Stomach (tissue), 9 donors: ENCODE data around the gene RDX. TPM values are rescaled to one million over a fixed set of nuclear protein-coding genes. Genes with fewer than 3 reads are reported as not detected.

Source experiments
- DNase-seq, 2 donors: peaks; one replicate each; pipeline versions ENCODE4 v3.0.0 to v3.0.0-alpha.2; 2013 to 2019
- H3K27ac ChIP-seq, 5 donors: fragments of 200-600 bp in 4 of 5; sonication (generic) in 4 of 5; one replicate each; pipeline ENCODE4 v1.5.1; 2013 to 2019; ENCODE audit warnings: mild to moderate bottlenecking in 1 of 5, moderate library complexity in 1 of 5
- H3K27me3 ChIP-seq, 3 donors: fragments of 200-600 bp; sonication (generic); one replicate each; pipeline ENCODE4 v1.5.1; 2017 to 2019; ENCODE audit warnings: mixed run types in 1 of 3
- H3K36me3 ChIP-seq, 4 donors: fragments of 200-600 bp; sonication (generic); 1 replicate in 3 of 4; 2 replicates in 1 of 4; pipeline ENCODE4 v1.5.1; 2016 to 2019
- H3K4me1 ChIP-seq, 4 donors: fragments of 200-600 bp; sonication (generic); one replicate each; pipeline ENCODE4 v1.5.1; 2016 to 2019
- H3K4me3 ChIP-seq, 4 donors: fragments of 200-600 bp; sonication (generic) in 3 of 4; one replicate each; pipeline ENCODE4 v1.5.1; 2016 to 2019; ENCODE audit warnings: mild to moderate bottlenecking in 1 of 4
- H3K9me3 ChIP-seq, 4 donors: fragments of 200-600 bp; sonication (generic); one replicate each; pipeline ENCODE4 v1.5.1; 2016 to 2019
- CTCF ChIP-seq, 7 experiments: fragments of 450-650 bp in 4 of 7; fragments of 200-600 bp in 3 of 7; sonication (generic) in 3 of 7; IDR thresholded peaks; one replicate each; pipeline ENCODE4 v1.5.1; 2016 to 2019; ENCODE audit warnings: antibody characterized with exemption in 7 of 7, control low read depth in 2 of 7, mild to moderate bottlenecking in 1 of 7
- EP300 ChIP-seq: sonication (generic); formaldehyde crosslinking; IDR thresholded peaks from one replicate; pipeline ENCODE4 v1.6.1; 2017; ENCODE audit warnings: antibody characterized with exemption
- POLR2A ChIP-seq, 4 donors: fragments of 450-650 bp; IDR thresholded peaks; one replicate each; pipeline ENCODE4 v1.6.1; 2016; ENCODE audit warnings: antibody characterized with exemption in 4 of 4, control low read depth in 2 of 4, mild to moderate bottlenecking in 1 of 4, moderate library complexity in 1 of 4
- POLR2AphosphoS5 ChIP-seq, 3 donors: sonication (generic); formaldehyde crosslinking; IDR thresholded peaks; one replicate each; pipeline ENCODE4 v1.6.1; 2016; ENCODE audit warnings: antibody characterized with exemption in 3 of 3
- WGBS, 5 donors: extraction: QIAGEN DNeasy Blood & Tissue Kit in 3 of 5; methylation state at CpG; one replicate each; pipeline versions ENCODE4 v1.1.5 to v1.1.7; 2013 to 2018; 5-methylcytosine and 5-hydroxymethylcytosine counted together
- intact Hi-C: fragments of 100-400 bp; cut with DNase I; formaldehyde crosslinking; loops from one replicate; pipeline ENCODE4 v1.15.1; 2023; ENCODE audit warnings: low total_unique reads
- polyA plus RNA-seq, 3 donors: library from polyadenylated mRNA; stranded (reverse); fragments of 200-250 nt; gene quantifications; one replicate each; pipeline ENCODE4 v1.2.3, GENCODE V29; 2013
- total RNA-seq, 5 donors: library from RNA; depleted of rRNA; stranded (reverse); fragments of >200 nt; gene quantifications; one replicate each; pipeline versions ENCODE4 v1.1.0 to v1.2.3, GENCODE V29; 2014 to 2016
- donor health status: healthy with polysubstance abuse.
- donor health status: Bipolar disorder and iron deficiency.
- donor health status: healthy.

Gene RDX
- total and polyA plus RNA-seq, 8 donors, result 18.1 to 426 (median 55.4) TPM

GRCh38 chr11:110187731-110188130, 108.7 kb downstream of the RDX start:
- H3K4me3 ChIP-seq, result no peak overlapping the region
- intact Hi-C loops, result no loop called here
- no peak for TF ChIP-seq POLR2AphosphoS5 (IDR thresholded peaks at IDR 0.05)
- TF ChIP-seq EP300, result no peak
- TF ChIP-seq POLR2A (IDR thresholded peaks at IDR 0.05), result no peak
- no peak for TF ChIP-seq CTCF (IDR thresholded peaks at IDR 0.05)
- no peaks in the 10 kb centered on the region for H3K4me1 ChIP-seq
- no peak for DNase-seq
- WGBS, 5 donors, result 86 to 97% (median 94%) methylated on average over 6 of the region's 6 CpGs
- H3K27me3 ChIP-seq, result no peaks in the 10 kb centered on the region
- H3K27ac ChIP-seq, result no peak overlapping the region
- no peaks in the 10 kb centered on the region for H3K9me3 ChIP-seq
- H3K36me3 ChIP-seq, result no peaks in the 10 kb centered on the region

- no peak for DNase-seq
- H3K27me3 ChIP-seq, result no peaks in the 10 kb centered on the region
- no peaks in the 10 kb centered on the region for H3K36me3 ChIP-seq
- no peak overlapping the region for H3K4me3 ChIP-seq
- no peaks in the 10 kb centered on the region for H3K4me1 ChIP-seq
- no peaks in the 10 kb centered on the region for H3K9me3 ChIP-seq
- intact Hi-C loops, result no loop called here
- no peak for TF ChIP-seq EP300
- TF ChIP-seq CTCF (IDR thresholded peaks at IDR 0.05), result no peak
- TF ChIP-seq POLR2AphosphoS5 (IDR thresholded peaks at IDR 0.05), result no peak
- TF ChIP-seq POLR2A (IDR thresholded peaks at IDR 0.05), result no peak
- 75 to 89% (median 85%) methylated on average over 4 of the region's 4 CpGs for WGBS, 5 donors
- no peak overlapping the region for H3K27ac ChIP-seq
Measured at GRCh38 chr11:110186867-110187266, 109.5 kb downstream of the RDX start.

- no peak for DNase-seq
- TF ChIP-seq CTCF (IDR thresholded peaks at IDR 0.05) (no peak), EP300 (no peak), POLR2AphosphoS5 (IDR thresholded peaks at IDR 0.05) (no peak), POLR2A (IDR thresholded peaks at IDR 0.05) (no peak)
- H3K27me3 ChIP-seq, result no peaks in the 10 kb centered on the region
- H3K27ac ChIP-seq, result no peak overlapping the region
- no peaks in the 10 kb centered on the region for H3K4me1 ChIP-seq
- 89 to 98% (median 93%) methylated on average over 5 of the region's 5 CpGs for WGBS, 5 donors
- no peaks in the 10 kb centered on the region for H3K36me3 ChIP-seq
- intact Hi-C loops, result no loop called here
- no peaks in the 10 kb centered on the region for H3K9me3 ChIP-seq
- no peak overlapping the region for H3K4me3 ChIP-seq
Measured at GRCh38 chr11:110186456-110186855, 110.0 kb downstream of the RDX start.

- no peak for TF ChIP-seq POLR2A (IDR thresholded peaks at IDR 0.05)
- no peak for TF ChIP-seq EP300
- no peak for TF ChIP-seq POLR2AphosphoS5 (IDR thresholded peaks at IDR 0.05)
- no peak for TF ChIP-seq CTCF (IDR thresholded peaks at IDR 0.05)
- Histone ChIP-seq H3K27me3 (no peaks in the 10 kb centered on the region), H3K9me3 (no peaks in the 10 kb centered on the region), H3K4me3 (no peak overlapping the region), H3K4me1 (no peaks in the 10 kb centered on the region), H3K36me3 (no peaks in the 10 kb centered on the region), H3K27ac (no peak overlapping the region)
- DNase-seq, result no peak
- intact Hi-C loops, result no loop called here
- WGBS, 5 donors, result 77 to 89% (median 79%) methylated on average over 7 of the region's 7 CpGs
Measured at GRCh38 chr11:110185599-110185998, 110.8 kb downstream of the RDX start.
